ENCODE measurements around the gene LTB4R2. TPM values are rescaled to one million over a fixed set of nuclear protein-coding genes. Genes with fewer than 3 reads are reported as not detected.

Gene LTB4R2
- total RNA-seq, 2 experiments from 2014 or later: 15.7 to 37.6 TPM

- BruUV-seq (replicated peaks): no TSS peak
- CTCF ChIA-PET (ENCODE audit: unreplicated experiment): interaction anchor here (1.1 to 2.2 kb wide), 3 partner anchors 21 to 75 kb away, joined by 3 to 14 read pairs (median 4); partner anchors contain the start of gene RIPK3
- Histone ChIP-seq H2AFZ (ENCODE audit: low read length) (no peak overlapping the region), H3K36me3 (ENCODE audit: insufficient read depth, low read length) (no peaks in the 10 kb centered on the region), H3K9me3 (ENCODE audit: low read length) (no peaks in the 10 kb centered on the region), H3K4me2 (ENCODE audit: low read length) (no peak overlapping the region), H4K20me1 (ENCODE audit: insufficient read depth, low read length) (no peaks in the 10 kb centered on the region), H3K9me2 (ENCODE audit: insufficient read depth, low read length) (no peaks in the 10 kb centered on the region), H3K4me1 (ENCODE audit: insufficient read depth, low read length, poor library complexity, severe bottlenecking) (peaks cover 15% of the 10 kb centered on the region), H3K27ac (ENCODE audit: low read depth, low read length, poor library complexity, severe bottlenecking) (no peak overlapping the region), H3K79me2 (ENCODE audit: insufficient read depth, low read depth, low read length) (no peaks in the 10 kb centered on the region), H3K4me3 (ENCODE audit: low read depth, low read length, poor library complexity, severe bottlenecking) (no peak overlapping the region)
- DNase-seq (ENCODE audit: low spot score): no peak
- POLR2A ChIA-PET: interaction anchor here (0.9 to 4.0 kb wide), 4 partner anchors 15 to 70 kb away, joined by 3 to 17 read pairs (median 5); partner anchors contain the start of genes CBLN3 and KHNYN
- TF ChIP-seq EZH2phosphoT487 (IDR thresholded peaks at IDR 0.05; ENCODE audit: borderline replicate concordance, low read depth, low read length): no peak
- no peak for TF ChIP-seq CTCF (conservative IDR thresholded peaks at IDR 0.05; ENCODE audit: low read length)
- intact Hi-C loops (cut with micrococcal nuclease; ENCODE audit: unreplicated experiment): loop anchor here (10.0 kb wide), 1 partner anchor 797 kb away; the partner anchor contains the start of gene AP1G2
These were observed 51.4 kb downstream of the LTB4R2 start for GRCh38 chr14:24361326-24361725.

Small RNAs within 50 kb of the gene (small RNA-seq; reads per million reads assigned to genes)
- gene RF00026: not detected

Other genes with a start within 250 kb of the LTB4R2 start
Only the 30 nearest of the 33 such genes appear.
- 75.5 and 79.2 TPM in 2 replicates for gene DCAF11, start 195.4 kb upstream of the LTB4R2 start, total RNA-seq (2014; rRNA removed; shearing (Covaris generic))
- gene DCAF11, start 195.4 kb upstream of the LTB4R2 start, total RNA-seq (2022): 63.6 and 77.3 TPM in 2 replicates
- gene NRL, start 195.2 kb upstream of the LTB4R2 start, total RNA-seq (2014; rRNA removed; shearing (Covaris generic)): 3.1 and 4.6 TPM in 2 replicates
- gene NRL, start 195.2 kb upstream of the LTB4R2 start, total RNA-seq (2022): 7.5 and 8.1 TPM in 2 replicates
- gene FITM1, start 179.5 kb upstream of the LTB4R2 start, total RNA-seq (2014; rRNA removed; shearing (Covaris generic)): 0.28 TPM in 2 replicates
- 0.97 and 1.4 TPM in 2 replicates for gene FITM1, start 179.5 kb upstream of the LTB4R2 start, total RNA-seq (2022)
- gene PSME1, start 173.9 kb upstream of the LTB4R2 start, total RNA-seq (2014; rRNA removed; shearing (Covaris generic)): 187 and 213 TPM in 2 replicates
- 146 and 149 TPM in 2 replicates for gene PSME1, start 173.9 kb upstream of the LTB4R2 start, total RNA-seq (2022)
- 73.2 and 74.8 TPM in 2 replicates for gene EMC9, start 168.5 kb upstream of the LTB4R2 start, total RNA-seq (2014; rRNA removed; shearing (Covaris generic))
- gene EMC9, start 168.5 kb upstream of the LTB4R2 start, total RNA-seq (2022): 72.0 and 72.9 TPM in 2 replicates
- gene PSME2, start 163.5 kb upstream of the LTB4R2 start, total RNA-seq (2014; rRNA removed; shearing (Covaris generic)): 254 and 290 TPM in 2 replicates
- gene PSME2, start 163.5 kb upstream of the LTB4R2 start, total RNA-seq (2022): 176 and 188 TPM in 2 replicates
- gene RNF31, start 162.6 kb upstream of the LTB4R2 start, total RNA-seq (2014; rRNA removed; shearing (Covaris generic)): 37.8 and 66.1 TPM in 2 replicates
- 57.8 and 58.1 TPM in 2 replicates for gene RNF31, start 162.6 kb upstream of the LTB4R2 start, total RNA-seq (2022)
- 35.1 and 40.7 TPM in 2 replicates for gene IRF9, start 148.9 kb upstream of the LTB4R2 start, total RNA-seq (2014; rRNA removed; shearing (Covaris generic))
- gene IRF9, start 148.9 kb upstream of the LTB4R2 start, total RNA-seq (2022): 36.2 and 39.1 TPM in 2 replicates
- gene REC8, start 138.1 kb upstream of the LTB4R2 start, total RNA-seq (2014; rRNA removed; shearing (Covaris generic)): 4.3 and 9.8 TPM in 2 replicates
- gene REC8, start 138.1 kb upstream of the LTB4R2 start, total RNA-seq (2022): 12.6 and 14.2 TPM in 2 replicates
- 48.4 and 59.2 TPM in 2 replicates for gene IPO4, start 121.3 kb upstream of the LTB4R2 start, total RNA-seq (2014; rRNA removed; shearing (Covaris generic))
- 49.3 and 53.1 TPM in 2 replicates for gene IPO4, start 121.3 kb upstream of the LTB4R2 start, total RNA-seq (2022)
- 23.4 and 31.3 TPM in 2 replicates for gene TM9SF1, start 114.7 kb upstream of the LTB4R2 start, total RNA-seq (2014; rRNA removed; shearing (Covaris generic))
- 23.1 and 27.8 TPM in 2 replicates for gene TM9SF1, start 114.7 kb upstream of the LTB4R2 start, total RNA-seq (2022)
- not detected in 2 replicates for gene TSSK4, start 104.4 kb upstream of the LTB4R2 start, total RNA-seq (2014; rRNA removed; shearing (Covaris generic))
- 1.1 and 1.5 TPM in 2 replicates for gene TSSK4, start 104.4 kb upstream of the LTB4R2 start, total RNA-seq (2022)
- gene CHMP4A, start 96.7 kb upstream of the LTB4R2 start, total RNA-seq (2014; rRNA removed; shearing (Covaris generic)): 48.5 and 65.7 TPM in 2 replicates
- gene CHMP4A, start 96.7 kb upstream of the LTB4R2 start, total RNA-seq (2022): 67.6 and 72.9 TPM in 2 replicates
- 21.5 and 23.2 TPM in 2 replicates for gene MDP1, start 94.1 kb upstream of the LTB4R2 start, total RNA-seq (2014; rRNA removed; shearing (Covaris generic))
- gene MDP1, start 94.1 kb upstream of the LTB4R2 start, total RNA-seq (2022): 26.6 and 30.9 TPM in 2 replicates
- 167 and 285 TPM in 2 replicates for gene NEDD8, start 77.8 kb upstream of the LTB4R2 start, total RNA-seq (2014; rRNA removed; shearing (Covaris generic))
- 174 and 182 TPM in 2 replicates for gene NEDD8, start 77.8 kb upstream of the LTB4R2 start, total RNA-seq (2022)
- gene GMPR2, start 77.2 kb upstream of the LTB4R2 start, total RNA-seq (2014; rRNA removed; shearing (Covaris generic)): 39.4 and 51.4 TPM in 2 replicates
- gene GMPR2, start 77.2 kb upstream of the LTB4R2 start, total RNA-seq (2022): 61.4 and 62.3 TPM in 2 replicates
- gene TINF2, start 67.5 kb upstream of the LTB4R2 start, total RNA-seq (2014; rRNA removed; shearing (Covaris generic)): 63.9 and 70.1 TPM in 2 replicates
- 76.1 and 77.5 TPM in 2 replicates for gene TINF2, start 67.5 kb upstream of the LTB4R2 start, total RNA-seq (2022)
- 3.0 and 5.2 TPM in 2 replicates for gene TGM1, start 47.0 kb upstream of the LTB4R2 start, total RNA-seq (2014; rRNA removed; shearing (Covaris generic))
- 5.4 and 7.0 TPM in 2 replicates for gene TGM1, start 47.0 kb upstream of the LTB4R2 start, total RNA-seq (2022)
- gene RABGGTA, start 38.5 kb upstream of the LTB4R2 start, total RNA-seq (2014; rRNA removed; shearing (Covaris generic)): 16.7 and 24.3 TPM in 2 replicates
- 27.3 and 29.7 TPM in 2 replicates for gene RABGGTA, start 38.5 kb upstream of the LTB4R2 start, total RNA-seq (2022)
- 21.0 and 27.4 TPM in 2 replicates for gene DHRS1, start 10.4 kb upstream of the LTB4R2 start, total RNA-seq (2014; rRNA removed; shearing (Covaris generic))
- 34.9 and 35.6 TPM in 2 replicates for gene DHRS1, start 10.4 kb upstream of the LTB4R2 start, total RNA-seq (2022)
- 30.6 and 33.2 TPM in 2 replicates for gene NOP9, start 10.3 kb upstream of the LTB4R2 start, total RNA-seq (2014; rRNA removed; shearing (Covaris generic))
- gene NOP9, start 10.3 kb upstream of the LTB4R2 start, total RNA-seq (2022): 44.0 and 52.6 TPM in 2 replicates
- gene CIDEB, start 2.2 kb upstream of the LTB4R2 start, total RNA-seq (2014; rRNA removed; shearing (Covaris generic)): not detected in 2 replicates
- gene CIDEB, start 2.2 kb upstream of the LTB4R2 start, total RNA-seq (2022): 1.6 and 3.2 TPM in 2 replicates
- gene LTB4R, start 1.4 kb downstream of the LTB4R2 start, total RNA-seq (2014; rRNA removed; shearing (Covaris generic)): 15.8 and 17.9 TPM in 2 replicates
- gene LTB4R, start 1.4 kb downstream of the LTB4R2 start, total RNA-seq (2022): 28.3 and 30.5 TPM in 2 replicates
- 0.26 and 2.0 TPM in 2 replicates for gene ADCY4, start 24.9 kb downstream of the LTB4R2 start, total RNA-seq (2014; rRNA removed; shearing (Covaris generic))
- 3.4 and 6.0 TPM in 2 replicates for gene ADCY4, start 24.9 kb downstream of the LTB4R2 start, total RNA-seq (2022)
- gene RIPK3, start 29.9 kb downstream of the LTB4R2 start, total RNA-seq (2014; rRNA removed; shearing (Covaris generic)): 8.1 and 13.8 TPM in 2 replicates
- 14.5 and 18.8 TPM in 2 replicates for gene RIPK3, start 29.9 kb downstream of the LTB4R2 start, total RNA-seq (2022)
- 72.2 and 94.7 TPM in 2 replicates for gene NFATC4, start 58.0 kb downstream of the LTB4R2 start, total RNA-seq (2014; rRNA removed; shearing (Covaris generic))
- 96.6 and 130 TPM in 2 replicates for gene NFATC4, start 58.0 kb downstream of the LTB4R2 start, total RNA-seq (2022)
- 0.13 TPM in 2 replicates for gene NYNRIN, start 88.9 kb downstream of the LTB4R2 start, total RNA-seq (2014; rRNA removed; shearing (Covaris generic))
- gene NYNRIN, start 88.9 kb downstream of the LTB4R2 start, total RNA-seq (2022): not detected in 2 replicates
- 1.2 and 2.0 TPM in 2 replicates for gene CBLN3, start 119.5 kb downstream of the LTB4R2 start, total RNA-seq (2014; rRNA removed; shearing (Covaris generic))
- gene CBLN3, start 119.5 kb downstream of the LTB4R2 start, total RNA-seq (2022): 6.7 and 7.9 TPM in 2 replicates
- gene KHNYN, start 119.8 kb downstream of the LTB4R2 start, total RNA-seq (2014; rRNA removed; shearing (Covaris generic)): 50.8 and 56.1 TPM in 2 replicates
- gene KHNYN, start 119.8 kb downstream of the LTB4R2 start, total RNA-seq (2022): 57.5 and 66.4 TPM in 2 replicates
- gene SDR39U1, start 132.6 kb downstream of the LTB4R2 start, total RNA-seq (2014; rRNA removed; shearing (Covaris generic)): 51.4 and 54.0 TPM in 2 replicates
- gene SDR39U1, start 132.6 kb downstream of the LTB4R2 start, total RNA-seq (2022): 101 and 103 TPM in 2 replicates

Measured in OCI-LY7 (cell line).